GM06990 (cell line): ENCODE data around the gene TNS3.

Experiments
- DNase-seq: peaks from one replicate; pipeline ENCODE4 v3.0.0-alpha.2; 2011; ENCODE audit not compliant: insufficient read length; ENCODE audit errors: extremely low read depth
- H3K27me3 ChIP-seq: replicated peaks from 2 replicates; pipeline ENCODE4 v1.6.0; 2011; ENCODE audit warnings: low read length; ENCODE audit not compliant: control insufficient read depth, insufficient read depth
- H3K36me3 ChIP-seq: 2 replicates; pipeline ENCODE4 v1.5.1; 2011; ENCODE audit warnings: low read length; ENCODE audit not compliant: control insufficient read depth, insufficient read depth
- H3K4me3 ChIP-seq: replicated peaks from 2 replicates; pipeline ENCODE4 v1.5.1; 2011; ENCODE audit warnings: low read depth, mild to moderate bottlenecking, control low read depth, low read length
- CTCF ChIP-seq: IDR thresholded peaks from 2 replicates; pipeline ENCODE4 v1.5.1; 2011; ENCODE audit warnings: low read length, control low read depth, mild to moderate bottlenecking, inconsistent platforms; ENCODE audit not compliant: insufficient read depth, poor library complexity, severe bottlenecking

TNS3 gene

GRCh38 chr7:47333554-47333887 lies 248.4 kb downstream of the TNS3 start:
- TF ChIP-seq CTCF, result no peak
- Histone ChIP-seq H3K27me3 (no peaks in the 10 kb centered on the region), H3K36me3 (no peaks in the 10 kb centered on the region), H3K4me3 (no peak overlapping the region)
- no peak for DNase-seq

DNA sequence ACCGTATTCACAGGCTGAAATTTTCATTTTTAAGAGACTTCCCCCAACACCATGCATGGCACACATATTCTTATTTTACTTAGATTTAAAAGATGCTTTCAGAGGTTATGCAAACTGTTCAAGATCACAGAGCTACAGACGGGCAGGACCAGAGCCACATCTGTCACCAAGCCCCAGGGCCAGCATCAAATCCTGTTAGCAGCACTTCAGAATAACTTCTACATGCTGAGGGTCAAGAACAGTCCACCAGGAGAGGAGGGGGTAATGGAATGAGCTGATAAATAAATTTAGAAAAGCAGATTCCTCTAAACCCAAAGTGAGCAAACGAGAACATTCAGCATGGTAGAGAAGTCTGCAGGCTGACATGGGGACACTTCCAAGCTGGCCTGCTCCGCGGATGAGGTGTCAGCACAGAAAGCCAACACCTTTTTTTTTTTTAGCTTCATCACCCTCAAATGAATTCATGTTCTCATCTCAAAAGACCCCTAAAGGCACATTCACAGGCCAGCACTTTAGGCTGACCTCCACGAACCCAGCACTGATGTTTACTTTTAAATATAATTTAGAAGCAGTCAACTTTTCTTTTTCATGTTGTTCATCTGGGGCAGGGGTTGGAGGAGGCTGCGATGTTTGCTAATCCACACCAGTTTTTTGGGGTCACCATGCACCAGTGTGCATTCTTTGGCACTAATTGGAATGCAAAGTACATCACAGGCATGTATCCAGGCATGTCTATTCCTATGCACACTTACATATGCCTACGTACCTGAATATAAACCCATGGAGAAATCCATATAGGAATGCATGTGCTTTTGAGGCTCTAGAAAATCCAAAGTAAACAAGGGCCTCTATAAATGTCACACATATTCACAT lies 249.0 kb downstream of the TNS3 start:
- no peak for TF ChIP-seq CTCF
- Histone ChIP-seq H3K4me3 (no peak overlapping the region), H3K27me3 (no peaks in the 10 kb centered on the region), H3K36me3 (no peaks in the 10 kb centered on the region)
- DNase-seq, result no peak

- DNase-seq, result no peak
- no peak overlapping the region for H3K4me3 ChIP-seq
- no peak for TF ChIP-seq CTCF
- no peaks in the 10 kb centered on the region for H3K36me3 ChIP-seq
- no peaks in the 10 kb centered on the region for H3K27me3 ChIP-seq
Measured at GRCh38 chr7:47332213-47332612, 249.7 kb downstream of the TNS3 start.

GRCh38 chr7:47331179-47331565 lies 250.7 kb downstream of the TNS3 start:
- no peak overlapping the region for H3K4me3 ChIP-seq
- H3K27me3 ChIP-seq, result no peaks in the 10 kb centered on the region
- no peaks in the 10 kb centered on the region for H3K36me3 ChIP-seq
- no peak for TF ChIP-seq CTCF
- no peak for DNase-seq

DNA sequence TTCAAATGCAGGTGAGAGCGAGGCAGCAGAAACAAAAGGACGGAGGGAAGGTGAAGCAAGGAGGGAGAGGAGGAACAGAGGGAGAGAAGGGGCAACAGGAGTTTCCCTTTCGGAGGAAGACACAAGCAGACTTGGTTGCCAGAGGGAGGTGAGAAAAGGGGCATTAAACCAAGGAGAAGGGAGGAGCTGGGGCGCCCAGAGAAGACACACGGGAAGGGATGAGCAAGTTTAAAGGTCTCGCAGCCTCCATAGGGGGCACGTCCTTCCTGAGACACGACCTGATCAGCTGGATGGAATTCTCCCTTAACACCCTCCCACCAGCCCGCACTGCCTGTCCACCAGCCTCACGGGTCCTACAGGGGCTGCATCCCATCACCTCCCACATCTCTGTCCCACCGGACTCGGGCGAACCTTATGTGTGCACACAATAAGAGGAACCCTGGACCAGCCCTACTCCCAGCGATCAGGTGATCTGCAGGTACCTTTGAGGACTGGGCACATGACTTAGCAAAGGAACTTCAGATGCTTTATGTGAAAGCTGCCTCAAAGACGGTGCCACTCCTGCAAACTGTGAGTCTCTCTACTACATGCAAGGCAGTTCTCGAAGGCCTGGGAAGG lies 251.2 kb downstream of the TNS3 start:
- H3K36me3 ChIP-seq, result no peaks in the 10 kb centered on the region
- DNase-seq, result no peak
- no peaks in the 10 kb centered on the region for H3K27me3 ChIP-seq
- TF ChIP-seq CTCF, result no peak
- no peak overlapping the region for H3K4me3 ChIP-seq
